Chondrocyte (in vitro differentiated cells): ENCODE results near the gene TFF1. TPM values are rescaled to one million over a fixed set of nuclear protein-coding genes. Genes with fewer than 3 reads are reported as not detected.
A peak's percentile ranks its signal among the peaks of the same experiment; 100 is the strongest.

Experiments used
- DNase-seq: peaks from one replicate; pipeline ENCODE4 v3.0.0; 2021; ENCODE audit warnings: mixed read lengths, low spot score
- H3K27ac Mint-ChIP-seq: one replicate; pipeline ENCODE4 v1.8.0; 2021; ENCODE audit warnings: mild to moderate bottlenecking, moderate library complexity, mixed read lengths; ENCODE audit not compliant: unreplicated experiment
- H3K27me3 Mint-ChIP-seq: 2 replicates; pipeline ENCODE4 v1.8.0; 2021; ENCODE audit warnings: low read depth, mixed read lengths
- H3K36me3 Mint-ChIP-seq: 2 replicates; pipeline ENCODE4 v1.8.0; 2021; ENCODE audit warnings: low read depth, mixed read lengths
- H3K4me1 Mint-ChIP-seq: 2 replicates; pipeline ENCODE4 v1.8.0; 2021; ENCODE audit warnings: low read depth, mild to moderate bottlenecking, mixed read lengths
- H3K4me3 Mint-ChIP-seq: one replicate; pipeline ENCODE4 v1.8.0; 2021; ENCODE audit warnings: mild to moderate bottlenecking, moderate library complexity, mixed read lengths; ENCODE audit not compliant: unreplicated experiment
- H3K9me3 Mint-ChIP-seq: 2 replicates; pipeline ENCODE4 v1.8.0; 2021; ENCODE audit warnings: low read depth, mixed read lengths
- CTCF ChIP-seq: fragments of 200-600 bp; sonication (generic); IDR thresholded peaks from 2 replicates; pipeline ENCODE4 v1.5.0; 2021; ENCODE audit warnings: antibody characterized with exemption, mild to moderate bottlenecking, moderate library complexity
- total RNA-seq: library from RNA; stranded (reverse); gene quantifications from 3 replicates; pipeline ENCODE4 v1.2.1, GENCODE V29; 2021

TFF1 gene
- total RNA-seq, 1 donor from 2014 or later, result not detected

- Mint-ChIP-seq H3K4me3 (no peak overlapping the region), H3K36me3 (no peaks in the 10 kb centered on the region), H3K9me3 (peaks cover 5% of the 10 kb centered on the region), H3K4me1 (no peaks in the 10 kb centered on the region), H3K27me3 (peaks cover 37% of the 10 kb centered on the region), H3K27ac (no peak overlapping the region)
- TF ChIP-seq CTCF, result peak; percentile 21
- no peak for DNase-seq
These were observed 6.0 kb downstream of the TFF1 start for GRCh38 chr21:42360317-42360716.

GRCh38 chr21:42358937-42359336 lies 7.4 kb downstream of the TFF1 start:
- Mint-ChIP-seq H3K4me1 (no peaks in the 10 kb centered on the region), H3K9me3 (peaks cover 14% of the 10 kb centered on the region), H3K27ac (no peak overlapping the region), H3K36me3 (no peaks in the 10 kb centered on the region), H3K4me3 (no peak overlapping the region), H3K27me3 (peaks cover 31% of the 10 kb centered on the region)
- no peak for DNase-seq
- TF ChIP-seq CTCF, result no peak

GRCh38 chr21:42358261-42358660 lies 8.1 kb downstream of the TFF1 start:
- Mint-ChIP-seq H3K4me1 (no peaks in the 10 kb centered on the region), H3K27me3 (peaks cover 35% of the 10 kb centered on the region), H3K4me3 (no peak overlapping the region), H3K36me3 (no peaks in the 10 kb centered on the region), H3K27ac (no peak overlapping the region), H3K9me3 (peaks cover 19% of the 10 kb centered on the region)
- no peak for TF ChIP-seq CTCF
- DNase-seq, result no peak

- Mint-ChIP-seq H3K36me3 (peaks cover 1% of the 10 kb centered on the region), H3K9me3 (peaks cover 22% of the 10 kb centered on the region)
- TF ChIP-seq CTCF, result no peak
These were observed 9.0 kb downstream of the TFF1 start for GRCh38 chr21:42357307-42357706.

GRCh38 chr21:42356650-42357049 lies 9.7 kb downstream of the TFF1 start:
- Mint-ChIP-seq H3K4me3 (no peak overlapping the region), H3K36me3 (peaks cover 1% of the 10 kb centered on the region), H3K4me1 (peaks cover 2% of the 10 kb centered on the region), H3K9me3 (peaks cover 22% of the 10 kb centered on the region), H3K27me3 (peaks cover 27% of the 10 kb centered on the region), H3K27ac (no peak overlapping the region)
- TF ChIP-seq CTCF, result no peak
- DNase-seq, result no peak

More at GRCh38 chr21:42357307-42357706, 9.0 kb downstream of the TFF1 start:
- Mint-ChIP-seq H3K4me1 (peaks cover under 1% of the 10 kb centered on the region), H3K27ac (no peak overlapping the region), H3K4me3 (no peak overlapping the region), H3K27me3 (peaks cover 33% of the 10 kb centered on the region)
- DNase-seq, result no peak
